ENCODE measurements around the gene MCTP1.

DNA sequence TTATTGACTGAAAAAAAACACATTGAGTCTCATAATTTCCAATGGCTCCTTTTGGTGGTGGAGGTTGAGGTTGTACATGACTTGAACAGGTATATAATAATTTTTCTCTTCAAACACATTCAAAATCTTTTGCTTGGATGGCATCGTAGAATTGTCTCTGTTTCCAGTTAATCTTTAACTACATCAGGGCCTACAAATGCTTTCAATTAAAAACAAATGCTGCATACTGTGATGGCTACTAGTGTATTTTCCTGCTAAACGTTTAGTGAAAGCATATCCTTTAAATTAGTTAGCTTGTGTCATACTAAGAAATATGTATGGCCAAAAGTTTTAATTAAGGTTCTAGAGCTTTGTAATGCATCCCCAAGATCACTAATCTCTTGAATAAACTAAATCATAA, 352.6 kb downstream of the MCTP1 start:
- TF ChIP-seq, protein P1, sequence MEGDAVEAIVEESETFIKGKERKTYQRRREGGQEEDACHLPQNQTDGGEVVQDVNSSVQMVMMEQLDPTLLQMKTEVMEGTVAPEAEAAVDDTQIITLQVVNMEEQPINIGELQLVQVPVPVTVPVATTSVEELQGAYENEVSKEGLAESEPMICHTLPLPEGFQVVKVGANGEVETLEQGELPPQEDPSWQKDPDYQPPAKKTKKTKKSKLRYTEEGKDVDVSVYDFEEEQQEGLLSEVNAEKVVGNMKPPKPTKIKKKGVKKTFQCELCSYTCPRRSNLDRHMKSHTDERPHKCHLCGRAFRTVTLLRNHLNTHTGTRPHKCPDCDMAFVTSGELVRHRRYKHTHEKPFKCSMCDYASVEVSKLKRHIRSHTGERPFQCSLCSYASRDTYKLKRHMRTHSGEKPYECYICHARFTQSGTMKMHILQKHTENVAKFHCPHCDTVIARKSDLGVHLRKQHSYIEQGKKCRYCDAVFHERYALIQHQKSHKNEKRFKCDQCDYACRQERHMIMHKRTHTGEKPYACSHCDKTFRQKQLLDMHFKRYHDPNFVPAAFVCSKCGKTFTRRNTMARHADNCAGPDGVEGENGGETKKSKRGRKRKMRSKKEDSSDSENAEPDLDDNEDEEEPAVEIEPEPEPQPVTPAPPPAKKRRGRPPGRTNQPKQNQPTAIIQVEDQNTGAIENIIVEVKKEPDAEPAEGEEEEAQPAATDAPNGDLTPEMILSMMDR (IDR thresholded peaks at IDR 0.05) = no peak
- TF ChIP-seq EZH2 (IDR thresholded peaks at IDR 0.05) = no peak
- no peak for TF ChIP-seq EZH2phosphoT487 (IDR thresholded peaks at IDR 0.05)

Data from neural progenitor cell (in vitro differentiated cells).